Neural cell (in vitro differentiated cells): ENCODE measurements around the gene MYEF2. TPM values are rescaled to one million over a fixed set of nuclear protein-coding genes. Genes with fewer than 3 reads are reported as not detected.

Experiments used
- H2AFZ ChIP-seq: fragments of 200-600, 300-800 bp; sonication (generic), shearing (Covaris generic); 2 replicates; pipeline ENCODE4 v1.6.0; 2014; ENCODE audit warnings: low read depth, mild to moderate bottlenecking, antibody characterized with exemption, low read length, moderate library complexity
- H3F3A ChIP-seq: fragments of 200-600 bp; shearing (Covaris generic); 2 replicates; pipeline ENCODE4 v1.6.1; 2016; ENCODE audit warnings: mild to moderate bottlenecking, moderate library complexity, mixed read lengths, antibody characterized with exemption, low read length; ENCODE audit not compliant: insufficient read depth, poor library complexity, severe bottlenecking
- H3K27ac ChIP-seq: fragments of 200-600, 300-800 bp; sonication (generic), shearing (Covaris generic); 2 replicates; pipeline ENCODE4 v1.5.1; 2014; ENCODE audit warnings: mild to moderate bottlenecking, low read length, moderate library complexity
- H3K27me3 ChIP-seq: fragments of 300-800, 200-600 bp; sonication (generic), shearing (Covaris generic); 2 replicates; pipeline ENCODE4 v1.6.0; 2014; ENCODE audit warnings: mild to moderate bottlenecking, low read depth, low read length, moderate library complexity; ENCODE audit not compliant: insufficient read depth
- H3K36me3 ChIP-seq: fragments of 300-800, 200-600 bp; sonication (generic), shearing (Covaris generic); 2 replicates; pipeline ENCODE4 v1.5.1; 2014; ENCODE audit warnings: mild to moderate bottlenecking, antibody characterized with exemption, low read length, moderate library complexity; ENCODE audit not compliant: insufficient read depth
- H3K4me2 ChIP-seq: fragments of 300-800, 200-600 bp; sonication (generic), shearing (Covaris generic); 2 replicates; pipeline ENCODE4 v1.6.0; 2014; ENCODE audit warnings: mild to moderate bottlenecking, low read length
- H3K4me3 ChIP-seq: fragments of 300-800, 200-600 bp; sonication (generic), shearing (Covaris generic); 2 replicates; pipeline ENCODE4 v1.5.1; 2014; ENCODE audit warnings: mild to moderate bottlenecking, low read length, moderate library complexity
- H3K79me2 ChIP-seq: fragments of 200-600 bp; shearing (Covaris generic); replicated peaks from 2 replicates; pipeline ENCODE4 v1.6.0; 2014; ENCODE audit warnings: mild to moderate bottlenecking, low read length, moderate library complexity; ENCODE audit not compliant: insufficient read depth
- H3K9ac ChIP-seq: fragments of 300-800, 200-600 bp; sonication (generic), shearing (Covaris generic); 2 replicates; pipeline ENCODE4 v1.6.1; 2016; ENCODE audit warnings: mild to moderate bottlenecking, low read length, mixed read lengths
- H3K9me2 ChIP-seq: fragments of 200-600 bp; shearing (Covaris generic); 2 replicates; pipeline ENCODE4 v1.6.1; 2016; ENCODE audit warnings: mild to moderate bottlenecking, low read length, mixed read lengths; ENCODE audit not compliant: insufficient read depth
- H3K9me3 ChIP-seq: fragments of 200-600, 300-800 bp; sonication (generic), shearing (Covaris generic); 2 replicates; pipeline ENCODE4 v1.6.1; 2016; ENCODE audit warnings: mild to moderate bottlenecking, mixed run types, low read length, moderate library complexity, mixed read lengths
- H4K20me1 ChIP-seq: fragments of 200-600 bp; shearing (Covaris generic); 2 replicates; pipeline ENCODE4 v1.6.1; 2016; ENCODE audit warnings: mild to moderate bottlenecking, mixed run types; ENCODE audit not compliant: insufficient read depth
- CTCF ChIP-seq: fragments of 450-650 bp; IDR thresholded peaks from 2 replicates; pipeline ENCODE4 v1.5.1; 2014; ENCODE audit warnings: antibody characterized with exemption, mild to moderate bottlenecking, moderate library complexity; ENCODE audit not compliant: poor library complexity, severe bottlenecking
- EP300 ChIP-seq: fragments of 450-650 bp; conservative IDR thresholded peaks from 2 replicates; pipeline ENCODE4 v1.6.1; 2014; ENCODE audit warnings: antibody characterized with exemption, mild to moderate bottlenecking, moderate library complexity; ENCODE audit not compliant: poor library complexity, severe bottlenecking
- MXI1 ChIP-seq: fragments of 450-650 bp; conservative IDR thresholded peaks from 2 replicates; pipeline ENCODE4 v1.6.1; 2014; ENCODE audit warnings: antibody characterized with exemption, mild to moderate bottlenecking; ENCODE audit not compliant: poor library complexity, severe bottlenecking
- RAD21 ChIP-seq: fragments of 450-650 bp; conservative IDR thresholded peaks from 2 replicates; pipeline ENCODE4 v1.6.1; 2014; ENCODE audit warnings: antibody characterized with exemption, mild to moderate bottlenecking, moderate library complexity
- SMC3 ChIP-seq: fragments of 450-650 bp; conservative IDR thresholded peaks from 2 replicates; pipeline ENCODE4 v1.6.1; 2014; ENCODE audit warnings: antibody characterized with exemption, mild to moderate bottlenecking, moderate library complexity; ENCODE audit not compliant: poor library complexity
- TAF1 ChIP-seq: IDR thresholded peaks from 2 replicates; pipeline ENCODE4 v1.6.1; 2012; ENCODE audit warnings: low read depth
- polyA plus RNA-seq: library from polyadenylated mRNA; depleted of rRNA; stranded (reverse); fragments of >200 nt; gene quantifications from 2 replicates; pipeline ENCODE4 v1.2.3, GENCODE V29; 2014

The MYEF2 gene
- polyA plus RNA-seq, 1 donor from 2014 or later = 176 TPM

- no peaks in the 10 kb centered on the region for H3K9me3 ChIP-seq
- TF ChIP-seq SMC3 (peak; percentile 70), EP300 (no peak), CTCF (peak; percentile 67), RAD21 (peak; percentile 69), MXI1 (no peak), TAF1 (no peak)
- no peak overlapping the region for H2AFZ ChIP-seq
- H3F3A ChIP-seq = no peaks in the 10 kb centered on the region
- H3K36me3 ChIP-seq = no peaks in the 10 kb centered on the region
- H3K27ac ChIP-seq = no peak overlapping the region
- no peak overlapping the region for H3K4me3 ChIP-seq
- H3K9ac ChIP-seq = no peak overlapping the region
- no peaks in the 10 kb centered on the region for H3K9me2 ChIP-seq
- H4K20me1 ChIP-seq = no peaks in the 10 kb centered on the region
- H3K27me3 ChIP-seq = no peaks in the 10 kb centered on the region
- no peaks in the 10 kb centered on the region for H3K79me2 ChIP-seq
- no peak overlapping the region for H3K4me2 ChIP-seq
Observed at GRCh38 chr15:48084759-48085590, 93.1 kb downstream of the MYEF2 start.

Other genes with a start within 250 kb of the MYEF2 start
- gene SLC24A5, start 57.3 kb downstream of the MYEF2 start, polyA plus RNA-seq = 0.76 and 0.78 TPM in 2 replicates
- gene CTXN2, start 13.4 kb upstream of the MYEF2 start, polyA plus RNA-seq = 0.54 and 0.69 TPM in 2 replicates
- 0.54 and 0.67 TPM in 2 replicates for gene SLC12A1, start 28.0 kb upstream of the MYEF2 start, polyA plus RNA-seq
- gene DUT, start 153.1 kb upstream of the MYEF2 start, polyA plus RNA-seq = 198 and 263 TPM in 2 replicates